Trophoblast cell (in vitro differentiated cells and primary cell): ENCODE results near the gene TMX1.

Experiments used
- DNase-seq, 2 donors: peaks; one replicate each; pipeline ENCODE4 v3.0.0-alpha.2; 2016
- H2AFZ ChIP-seq: 2 replicates; pipeline ENCODE4 v1.6.1; 2013; ENCODE audit warnings: low read length, moderate library complexity, mild to moderate bottlenecking; ENCODE audit not compliant: insufficient read depth, poor library complexity
- H2AK5ac ChIP-seq: 2 replicates; pipeline ENCODE4 v1.6.1; 2013; ENCODE audit warnings: mild to moderate bottlenecking, low read length
- H2BK120ac ChIP-seq: 2 replicates; pipeline ENCODE4 v1.6.1; 2013; ENCODE audit warnings: low read length, mild to moderate bottlenecking, moderate library complexity; ENCODE audit not compliant: insufficient read depth, poor library complexity
- H2BK12ac ChIP-seq: 2 replicates; pipeline ENCODE4 v1.6.1; 2013; ENCODE audit warnings: mild to moderate bottlenecking, low read length, moderate library complexity
- H2BK5ac ChIP-seq: 2 replicates; pipeline ENCODE4 v1.6.1; 2013; ENCODE audit warnings: low read length, low read depth, moderate library complexity, mild to moderate bottlenecking; ENCODE audit not compliant: poor library complexity
- H3K14ac ChIP-seq: 2 replicates; pipeline ENCODE4 v1.6.1; 2013; ENCODE audit warnings: mild to moderate bottlenecking, low read length
- H3K18ac ChIP-seq: 2 replicates; pipeline ENCODE4 v1.6.1; 2013; ENCODE audit warnings: mild to moderate bottlenecking, low read length
- H3K23ac ChIP-seq: 2 replicates; pipeline ENCODE4 v1.6.1; 2013; ENCODE audit warnings: low read length
- H3K27ac ChIP-seq: 2 replicates; pipeline ENCODE4 v1.5.1; 2013; ENCODE audit warnings: low read depth, mild to moderate bottlenecking, inconsistent platforms, low read length, moderate library complexity
- H3K27me3 ChIP-seq: 2 replicates; pipeline ENCODE4 v1.6.1; 2013; ENCODE audit warnings: inconsistent platforms, mild to moderate bottlenecking, low read length, moderate library complexity; ENCODE audit not compliant: insufficient read depth
- H3K36me3 ChIP-seq, 2 experiments: 1 replicate in 1 of 2; 2 replicates in 1 of 2; pipeline ENCODE4 v1.6.1; 2013; ENCODE audit warnings: low read length in 2 of 2, mild to moderate bottlenecking in 2 of 2, moderate library complexity in 1 of 2; ENCODE audit not compliant: insufficient read depth in 2 of 2, control insufficient read depth in 1 of 2
- H3K4ac ChIP-seq: 2 replicates; pipeline ENCODE4 v1.6.1; 2013; ENCODE audit warnings: low read depth, mild to moderate bottlenecking, low read length, moderate library complexity
- H3K4me1 ChIP-seq, 2 experiments: 1 replicate in 1 of 2; 2 replicates in 1 of 2; pipeline ENCODE4 v1.6.1; 2013; ENCODE audit warnings: low read length in 2 of 2, mild to moderate bottlenecking in 2 of 2, moderate library complexity in 1 of 2; ENCODE audit not compliant: insufficient read depth in 2 of 2, control insufficient read depth in 1 of 2
- H3K4me2 ChIP-seq: 2 replicates; pipeline ENCODE4 v1.6.1; 2013; ENCODE audit warnings: inconsistent platforms, mild to moderate bottlenecking, low read length, moderate library complexity
- H3K4me3 ChIP-seq: 2 replicates; pipeline ENCODE4 v1.5.1; 2013; ENCODE audit warnings: mild to moderate bottlenecking, low read depth, low read length, inconsistent platforms
- H3K79me1 ChIP-seq: one replicate; pipeline ENCODE4 v1.6.1; 2013; ENCODE audit warnings: low read length
- H3K79me2 ChIP-seq: 2 replicates; pipeline ENCODE4 v1.6.1; 2013; ENCODE audit warnings: low read length, mild to moderate bottlenecking; ENCODE audit not compliant: control insufficient read depth, insufficient read depth, poor library complexity
- H3K9ac ChIP-seq: 2 replicates; pipeline ENCODE4 v1.6.1; 2013; ENCODE audit warnings: mild to moderate bottlenecking, low read length
- H3K9me3 ChIP-seq: 2 replicates; pipeline ENCODE4 v1.6.1; 2013; ENCODE audit warnings: low read depth, mild to moderate bottlenecking, control low read depth, inconsistent platforms, low read length; ENCODE audit not compliant: insufficient read depth
- H4K12ac ChIP-seq: 2 replicates; pipeline ENCODE4 v1.6.1; 2013; ENCODE audit warnings: low read depth, mild to moderate bottlenecking, low read length, moderate library complexity
- H4K8ac ChIP-seq: 2 replicates; pipeline ENCODE4 v1.6.1; 2013; ENCODE audit warnings: low read depth, mild to moderate bottlenecking, low read length, moderate library complexity
- H4K91ac ChIP-seq: one replicate; pipeline ENCODE4 v1.6.1; 2013; ENCODE audit warnings: low read depth, mild to moderate bottlenecking, low read length, moderate library complexity
- WGBS: extraction: QIAGEN DNeasy Blood & Tissue Kit; methylation state at CpG from one replicate; pipeline ENCODE4 v1.1.7; 2013; ENCODE audit warnings: missing lambda C conversion rate; ENCODE audit not compliant: insufficient read length, insufficient coverage; ENCODE audit errors: extremely low coverage; 5-methylcytosine and 5-hydroxymethylcytosine counted together

Gene TMX1

DNA sequence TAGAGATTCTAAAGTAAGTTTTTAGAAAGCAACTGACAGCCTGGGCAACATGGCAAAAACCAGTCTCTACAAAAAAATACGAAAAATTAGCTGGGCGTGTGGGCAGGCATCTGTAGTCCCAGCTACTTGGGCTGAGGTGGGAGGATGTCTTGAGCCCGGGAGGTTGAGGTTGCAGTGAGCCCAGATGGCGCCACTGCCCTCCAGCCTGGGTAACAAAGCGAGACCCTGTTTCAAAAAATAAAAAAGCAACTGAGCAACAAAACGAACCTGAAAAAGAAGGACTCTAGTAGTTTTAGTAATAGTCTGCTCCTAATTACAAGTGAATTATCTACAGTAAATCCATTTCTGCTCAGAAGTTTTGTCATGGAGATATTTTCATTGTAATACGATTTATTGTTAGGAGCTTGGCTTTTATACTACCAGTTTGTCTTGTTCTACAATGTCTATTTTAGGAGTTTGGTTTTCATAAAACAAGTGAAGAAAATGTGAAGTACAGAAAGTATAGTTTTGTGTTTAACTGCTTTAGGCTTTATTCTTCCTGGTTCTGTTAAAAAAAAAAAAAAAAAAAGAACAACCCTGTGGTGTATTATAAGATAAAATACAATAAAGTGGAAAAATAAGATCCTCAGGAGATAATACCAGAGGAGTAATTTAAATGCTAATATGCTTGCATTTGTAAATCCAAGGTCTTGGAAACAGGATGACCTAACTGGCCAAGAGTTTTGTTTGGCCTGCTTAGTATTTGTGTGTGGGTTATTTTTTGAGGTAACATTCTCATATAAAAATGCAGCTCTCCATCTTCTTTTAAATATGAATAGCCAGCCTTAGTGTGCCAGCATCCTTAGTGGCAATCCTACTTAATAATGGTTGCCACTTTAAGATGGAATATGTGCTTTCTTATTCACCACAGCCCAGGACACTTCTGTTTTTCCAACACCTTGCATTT lies 2.8 kb downstream of the TMX1 start:
- H2BK120ac ChIP-seq = no peak overlapping the region
- WGBS = no CpG with 5 or more reads among the region's 7 CpGs
- H3K27me3 ChIP-seq = no peaks in the 10 kb centered on the region
- peaks cover 4% of the 10 kb centered on the region for H3K79me1 ChIP-seq
- no peak overlapping the region for H3K14ac ChIP-seq
- no peak overlapping the region for H3K18ac ChIP-seq
- no peak overlapping the region for H2BK12ac ChIP-seq
- no peaks in the 10 kb centered on the region for H3K9me3 ChIP-seq
- no peak for DNase-seq
- no peak overlapping the region for H3K27ac ChIP-seq
- no peak overlapping the region for H4K12ac ChIP-seq
- no peak overlapping the region for H2AK5ac ChIP-seq
- no peak overlapping the region for H4K91ac ChIP-seq
- no peak overlapping the region for H2BK5ac ChIP-seq
- no peak overlapping the region for H4K8ac ChIP-seq
- no peak overlapping the region for H3K4me3 ChIP-seq
- H3K23ac ChIP-seq = no peak overlapping the region
- H3K4ac ChIP-seq = peak overlapping the region; percentile 61
- no peak overlapping the region for H3K9ac ChIP-seq
- H2AFZ ChIP-seq = no peak overlapping the region
- peaks cover 7% of the 10 kb centered on the region for H3K79me2 ChIP-seq
- no peak overlapping the region for H3K4me2 ChIP-seq
- peaks cover 2% of the 10 kb centered on the region in 2 experiments for H3K36me3 ChIP-seq
- no peaks in the 10 kb centered on the region for H3K4me1 ChIP-seq

DNA sequence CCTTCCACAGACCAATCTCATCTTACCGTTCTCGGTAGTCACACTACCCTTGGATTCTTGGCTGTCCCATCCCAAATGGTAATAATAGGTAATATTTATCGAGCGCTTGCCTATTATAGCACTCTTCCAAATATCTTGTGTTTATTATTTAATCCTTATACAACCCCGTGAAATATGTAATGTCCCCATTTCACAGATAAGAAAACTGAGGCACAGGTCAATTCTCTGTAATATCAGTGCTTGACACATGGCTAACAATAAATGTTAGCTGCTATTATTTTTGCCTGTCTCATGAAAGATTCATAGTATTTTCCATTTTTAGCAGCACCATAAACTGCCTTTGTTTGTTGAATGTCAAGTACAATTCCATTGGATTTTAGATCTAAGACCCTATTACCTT lies 4.5 kb downstream of the TMX1 start:
- Histone ChIP-seq H3K27ac (no peak overlapping the region), H2AFZ (no peak overlapping the region), H4K12ac (no peak overlapping the region), H3K9ac (no peak overlapping the region), H4K91ac (no peak overlapping the region), H2AK5ac (no peak overlapping the region), H3K18ac (no peak overlapping the region), H3K27me3 (no peaks in the 10 kb centered on the region), H2BK5ac (no peak overlapping the region), H3K79me1 (peaks cover 4% of the 10 kb centered on the region), H3K14ac (no peak overlapping the region), H3K9me3 (no peaks in the 10 kb centered on the region), H4K8ac (no peak overlapping the region), H3K4me1 (no peaks in the 10 kb centered on the region), H3K4me3 (no peak overlapping the region), H3K4me2 (no peak overlapping the region), H3K36me3 (peaks cover 3 to 6% of the 10 kb centered on the region in 2 experiments), H2BK12ac (no peak overlapping the region), H3K79me2 (peaks cover 7% of the 10 kb centered on the region), H3K4ac (peak overlapping the region; percentile 43), H3K23ac (no peak overlapping the region), H2BK120ac (no peak overlapping the region)
- no peak for DNase-seq
- no CpG with 5 or more reads among the region's 5 CpGs for WGBS

DNA sequence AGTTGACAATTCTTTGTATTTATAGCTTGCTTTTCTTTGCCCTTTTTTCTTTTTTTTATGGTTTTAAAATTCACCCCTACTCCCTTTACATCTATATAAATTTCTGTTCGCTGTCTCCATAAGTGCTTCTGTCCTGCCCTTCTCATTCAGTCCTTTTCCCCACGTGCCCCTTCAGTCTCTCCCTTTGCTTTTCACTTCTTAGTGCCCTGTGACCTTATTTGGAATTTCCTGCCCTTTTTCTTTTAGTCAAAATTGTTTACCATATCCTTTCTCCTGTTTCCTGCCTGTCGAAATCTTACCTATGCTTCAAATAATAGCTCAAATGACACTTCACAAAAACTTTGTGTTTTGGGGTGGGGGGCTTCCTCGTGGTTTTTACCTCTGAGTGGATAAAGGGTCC lies 6.0 kb downstream of the TMX1 start:
- WGBS = no CpG with 5 or more reads among the region's 4 CpGs
- H3K27ac ChIP-seq = no peak overlapping the region

DNA sequence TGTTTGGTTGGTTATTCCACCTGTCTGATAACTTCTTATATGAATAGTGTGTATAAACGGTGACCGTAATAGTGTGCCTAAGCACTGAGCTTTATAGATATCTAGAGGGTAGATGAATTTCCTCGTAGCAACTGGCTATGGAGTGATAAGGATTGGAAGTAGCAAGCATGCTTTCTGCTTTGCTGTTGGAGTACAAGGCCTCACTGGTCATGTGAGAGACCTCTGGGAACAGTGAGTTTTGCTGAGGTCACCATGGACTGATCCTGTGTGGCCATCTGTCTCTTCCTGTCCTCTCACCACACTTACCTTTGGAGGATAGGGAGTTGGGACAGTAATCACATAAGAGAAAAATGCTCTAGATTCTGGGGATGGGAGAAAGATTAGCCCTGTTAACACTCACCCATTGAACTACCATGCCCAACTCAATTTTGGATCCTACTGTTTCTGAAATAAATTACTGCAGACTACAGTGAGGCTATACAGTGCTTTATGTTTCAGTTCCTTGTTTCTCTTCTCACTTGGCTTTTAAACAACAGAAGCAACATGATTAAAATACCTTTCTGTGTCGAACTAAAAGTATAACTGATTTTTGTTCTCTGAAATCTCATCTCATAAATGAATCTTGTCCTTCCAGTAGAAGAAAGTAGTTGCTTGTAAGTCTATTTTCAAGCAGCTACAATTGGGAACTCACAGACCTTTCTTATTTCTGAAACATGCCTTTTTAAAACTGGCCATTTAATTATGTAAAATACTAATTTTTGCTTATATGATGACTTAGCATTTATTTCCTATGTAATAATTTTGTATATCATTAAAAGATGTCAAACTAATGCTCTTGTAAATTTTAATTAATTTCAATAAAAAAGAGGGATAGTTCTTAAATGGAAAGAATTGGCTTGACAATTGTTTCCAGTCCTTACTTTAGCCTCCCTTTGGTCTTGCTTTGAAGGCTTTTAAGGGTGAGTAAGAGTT lies 8.3 kb downstream of the TMX1 start:
- Histone ChIP-seq H3K79me2 (no peaks in the 10 kb centered on the region), H2AK5ac (no peak overlapping the region), H3K4me2 (no peak overlapping the region), H2BK5ac (no peak overlapping the region), H2BK12ac (no peak overlapping the region), H3K14ac (no peak overlapping the region), H4K8ac (no peak overlapping the region), H3K27me3 (no peaks in the 10 kb centered on the region), H4K12ac (no peak overlapping the region), H4K91ac (no peak overlapping the region), H3K27ac (no peak overlapping the region), H3K9ac (no peak overlapping the region), H3K18ac (no peak overlapping the region), H3K9me3 (no peaks in the 10 kb centered on the region), H3K23ac (peak overlapping the region; percentile 21), H2BK120ac (no peak overlapping the region), H3K79me1 (no peaks in the 10 kb centered on the region), H3K4ac (no peak overlapping the region), H2AFZ (no peak overlapping the region), H3K4me1 (no peaks in the 10 kb centered on the region), H3K36me3 (peaks cover 5 to 12% of the 10 kb centered on the region in 2 experiments), H3K4me3 (no peak overlapping the region)
- no CpG with 5 or more reads among the region's 4 CpGs for WGBS
- DNase-seq = no peak

More for the DNA sequence above, 6.0 kb downstream of the TMX1 start:
- Histone ChIP-seq H3K9ac (no peak overlapping the region), H3K36me3 (peaks cover 3 to 8% of the 10 kb centered on the region in 2 experiments), H3K23ac (no peak overlapping the region), H4K91ac (no peak overlapping the region), H4K12ac (no peak overlapping the region), H3K9me3 (no peaks in the 10 kb centered on the region), H3K4me2 (no peak overlapping the region), H2AFZ (no peak overlapping the region), H3K4me3 (no peak overlapping the region), H4K8ac (no peak overlapping the region), H3K18ac (no peak overlapping the region), H2AK5ac (no peak overlapping the region), H3K79me2 (peaks cover 2% of the 10 kb centered on the region), H3K4me1 (no peaks in the 10 kb centered on the region), H3K4ac (no peak overlapping the region), H2BK12ac (no peak overlapping the region), H3K79me1 (no peaks in the 10 kb centered on the region), H3K27me3 (no peaks in the 10 kb centered on the region), H2BK5ac (no peak overlapping the region), H2BK120ac (no peak overlapping the region), H3K14ac (no peak overlapping the region)
- no peak for DNase-seq
